HG02973 (cell line): ENCODE measurements around the gene HPSE2.

Experiments
- ATAC-seq: cut with Tn5 transposase; IDR thresholded peaks from one replicate; pipeline ENCODE4 v1.9.1; 2021; ENCODE audit warnings: moderate library complexity; ENCODE audit not compliant: unreplicated experiment

Gene HPSE2

GRCh38 chr10:98418665-98419468, 816.8 kb downstream of the HPSE2 start:
- ATAC-seq, result no peak

GRCh38 chr10:98417973-98418664, 817.5 kb downstream of the HPSE2 start:
- ATAC-seq, result no peak

DNA sequence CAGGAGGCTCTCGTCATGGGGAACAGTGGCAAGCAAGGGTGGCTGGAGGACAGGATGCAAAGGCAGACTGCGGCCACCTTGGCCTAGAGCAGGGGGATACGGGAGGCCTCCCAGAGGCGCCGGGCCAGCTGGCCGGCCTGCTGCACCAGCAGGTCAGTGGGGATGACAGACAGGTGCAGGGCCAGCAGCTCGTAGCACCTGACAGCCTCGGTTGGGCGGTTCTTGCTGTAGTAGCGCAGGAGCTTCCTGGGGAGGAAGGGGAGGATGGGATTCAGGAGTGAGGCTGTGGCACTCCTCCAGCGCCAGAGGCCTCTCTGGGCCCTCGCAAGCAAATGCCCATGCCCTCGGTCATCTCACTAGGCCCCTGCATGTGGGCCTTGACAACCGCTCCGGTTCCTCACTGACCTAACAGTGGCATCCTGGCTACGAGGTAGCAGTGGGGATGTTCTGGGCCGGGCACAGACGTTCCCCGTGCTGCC, 818.1 kb downstream of the HPSE2 start:
- no peak for ATAC-seq

DNA sequence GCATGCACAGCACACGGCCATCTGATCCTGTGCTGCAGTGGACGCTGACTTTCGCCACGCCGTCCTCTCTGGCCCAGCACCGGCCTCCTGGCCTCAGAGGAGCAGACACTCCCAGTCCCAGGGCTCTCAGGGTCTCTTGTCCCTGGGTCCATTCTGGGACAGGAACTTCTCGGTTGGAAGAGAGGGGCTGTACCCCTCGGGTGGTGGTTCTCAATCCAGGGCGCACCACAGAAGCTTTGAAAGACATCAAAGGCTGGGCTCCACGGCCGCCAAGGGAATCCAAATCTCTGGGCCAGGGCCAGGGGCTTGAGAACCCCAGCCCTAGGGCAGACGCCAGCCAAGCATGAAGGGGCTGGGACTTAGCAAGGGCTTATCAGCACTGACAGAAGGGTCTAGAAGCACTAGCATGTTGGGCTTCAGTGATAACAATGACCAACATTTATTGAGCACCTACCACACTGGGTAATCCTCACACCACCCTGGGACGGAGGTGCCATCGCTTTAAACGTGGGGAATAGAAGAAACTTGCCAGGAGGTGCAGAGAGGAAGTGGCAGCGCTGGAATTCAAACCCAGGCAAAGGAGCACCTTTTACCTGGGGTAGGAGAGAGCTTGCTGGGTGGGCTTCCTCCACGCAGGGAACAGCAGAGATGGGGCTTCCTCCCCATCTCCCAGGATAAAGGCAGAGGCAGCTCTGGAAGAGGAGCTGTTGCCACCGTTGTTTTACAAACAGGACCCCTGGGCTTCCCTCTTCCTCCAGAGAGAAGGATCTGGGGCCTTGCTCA, 818.9 kb downstream of the HPSE2 start:
- no peak for ATAC-seq

GRCh38 chr10:98415731-98416119, 819.9 kb downstream of the HPSE2 start:
- ATAC-seq, result no peak

GRCh38 chr10:98414932-98415730, 820.5 kb downstream of the HPSE2 start, which contains the start of gene PYROXD2:
PYROXD2 (minus strand) TSS chr10:98415182; CDS start chr10:98415135, 47 bp downstream.
- ATAC-seq, result no peak

GRCh38 chr10:98414578-98414931, 821.1 kb downstream of the HPSE2 start:
- no peak for ATAC-seq

GRCh38 chr10:98411768-98412167, 823.9 kb downstream of the HPSE2 start:
- ATAC-seq, result no peak

GRCh38 chr10:98411166-98411565, 824.5 kb downstream of the HPSE2 start:
- ATAC-seq, result no peak

DNA sequence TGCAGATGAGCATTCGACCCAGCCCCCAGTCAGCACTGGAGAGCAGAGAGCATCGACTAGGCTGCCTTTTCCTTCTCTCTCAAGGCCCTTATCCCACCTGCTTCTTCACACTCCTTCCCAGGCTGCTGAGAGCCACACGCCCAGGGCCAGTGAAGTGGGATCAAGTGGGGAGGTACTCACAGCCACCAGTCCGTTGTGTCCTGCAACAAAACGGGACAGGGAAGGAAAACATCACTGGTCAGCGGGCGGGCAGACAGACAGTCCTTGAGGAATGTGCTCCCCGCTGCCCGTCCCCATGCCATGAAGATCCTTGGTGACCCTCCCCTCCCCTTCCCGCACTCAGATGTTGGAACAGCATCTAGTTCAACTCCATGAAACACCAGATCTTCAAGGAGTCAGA, 824.9 kb downstream of the HPSE2 start:
- ATAC-seq, result no peak

- ATAC-seq, result no peak
Measured at GRCh38 chr10:98410135-98410743, 825.4 kb downstream of the HPSE2 start.

DNA sequence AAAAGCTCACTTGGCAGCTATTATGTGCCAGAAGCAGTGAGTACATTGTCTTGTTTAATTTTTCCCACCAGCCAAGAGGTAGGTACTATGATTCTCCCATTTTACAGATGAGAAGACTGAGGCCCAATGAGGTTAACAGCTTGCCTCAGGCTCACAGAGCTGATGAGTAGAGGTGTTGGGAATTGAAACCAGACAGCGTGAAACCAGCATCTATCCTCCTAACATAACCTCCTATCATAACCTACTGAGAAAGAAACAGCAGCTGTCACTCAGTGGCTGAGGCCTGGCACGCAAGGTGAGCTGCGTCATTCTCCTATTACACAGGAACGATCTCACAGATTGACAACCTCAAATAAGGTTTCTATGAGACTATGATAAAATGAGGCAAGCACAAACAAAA, 826.9 kb downstream of the HPSE2 start:
- ATAC-seq, result no peak

DNA sequence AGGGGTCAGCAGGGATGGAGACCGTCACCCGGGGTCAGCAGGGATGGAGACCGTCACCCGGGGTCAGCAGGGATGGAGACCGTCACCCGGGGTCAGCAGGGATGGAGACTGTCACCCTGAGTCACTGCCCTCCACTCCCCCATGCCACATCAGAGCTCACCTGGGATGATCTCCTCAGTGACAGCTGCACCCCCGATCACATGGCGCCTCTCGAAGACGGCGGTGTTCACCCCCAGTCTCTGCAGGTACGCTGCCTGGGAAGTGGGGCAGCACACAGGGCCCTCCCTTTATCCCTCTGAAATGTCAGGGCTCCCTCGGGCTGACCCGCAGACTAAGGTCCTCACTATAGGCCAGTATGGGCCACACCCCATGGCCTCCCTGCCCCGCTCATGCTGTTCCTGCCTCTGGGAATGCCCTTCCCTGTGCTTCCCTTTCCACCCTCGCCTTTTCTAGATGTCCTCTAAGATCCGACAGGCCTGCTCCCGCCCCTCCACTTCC, 827.9 kb downstream of the HPSE2 start:
- ATAC-seq, result no peak
